Hepatocyte (in vitro differentiated cells): ENCODE measurements around the gene FAM170B.

Experiments
- CTCF ChIP-seq: fragments of 200-600 bp; sonication (generic); IDR thresholded peaks from 2 replicates; pipeline ENCODE4 v1.5.1; 2016; ENCODE audit warnings: antibody characterized with exemption, mild to moderate bottlenecking; ENCODE audit not compliant: poor library complexity
- EZH2 ChIP-seq: fragments of 200-600 bp; sonication (generic); IDR thresholded peaks from 2 replicates; pipeline ENCODE4 v1.6.1; 2016; ENCODE audit warnings: antibody characterized with exemption, mild to moderate bottlenecking, borderline replicate concordance

DNA sequence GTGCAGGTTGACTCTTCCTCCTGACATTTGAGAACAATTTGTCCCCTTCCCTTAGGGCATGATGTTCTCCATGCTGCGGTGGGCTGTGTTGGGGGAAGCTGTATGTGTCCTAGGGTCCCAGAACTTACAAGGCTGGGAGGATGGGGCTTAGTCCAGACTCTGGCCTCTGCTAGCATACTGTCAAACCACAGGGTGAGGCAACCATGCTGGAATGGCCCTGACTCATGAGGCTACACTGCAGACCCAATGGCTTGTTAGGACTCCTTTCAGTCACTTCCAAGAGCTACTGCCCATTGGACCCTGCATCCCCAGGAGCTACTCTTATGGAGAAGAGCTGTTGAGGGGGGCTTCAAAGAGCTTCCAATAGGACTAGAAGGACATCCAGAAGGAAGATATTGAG, 20.1 kb upstream of the FAM170B start:
- no peak for TF ChIP-seq CTCF
- TF ChIP-seq EZH2, result no peak
